ENCODE measurements around the gene ZNF135. TPM values are rescaled to one million over a fixed set of nuclear protein-coding genes. Genes with fewer than 3 reads are reported as not detected.

ZNF135 gene
- 2.5 and 7.5 TPM in 2 replicates for total RNA-seq (2014; rRNA removed; shearing (Covaris generic); ENCODE audit: low replicate concordance)

- in situ Hi-C loops (cut with HindIII; ENCODE audit: low pct_unique_long_range_greater_than_20kb, low sequenced_read_pairs): no loop called here
- DNase-seq (ENCODE audit: low read depth): peak; percentile 88
These were observed at the start of gene ZNF135 for GRCh38 chr19:58059003-58059670. ZNF135 (plus strand) TSS chr19:58059282; CDS start chr19:58060003, 721 bp downstream.

DNA sequence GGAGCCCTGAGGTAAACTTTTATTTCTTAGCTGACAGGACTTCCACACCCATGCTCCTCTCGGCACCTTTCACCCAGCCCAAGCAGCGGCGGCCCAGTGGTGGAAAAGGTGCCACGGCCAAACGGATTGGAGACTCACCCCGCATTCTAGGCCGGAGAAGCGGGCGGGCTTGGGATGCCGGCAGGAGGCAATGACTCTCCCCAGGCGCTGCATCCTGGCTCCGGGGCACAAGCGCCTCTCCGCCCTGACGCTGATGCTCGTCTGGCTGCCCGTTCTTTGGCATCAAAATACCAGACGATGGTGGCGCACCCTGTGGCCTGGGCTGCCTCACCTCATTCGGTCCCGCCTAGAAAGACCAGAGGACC lies 49.8 kb upstream of the ZNF135 start:
- DNase-seq (ENCODE audit: low read depth): no peak
- in situ Hi-C loops (cut with HindIII; ENCODE audit: low pct_unique_long_range_greater_than_20kb, low sequenced_read_pairs): no loop called here

DNA sequence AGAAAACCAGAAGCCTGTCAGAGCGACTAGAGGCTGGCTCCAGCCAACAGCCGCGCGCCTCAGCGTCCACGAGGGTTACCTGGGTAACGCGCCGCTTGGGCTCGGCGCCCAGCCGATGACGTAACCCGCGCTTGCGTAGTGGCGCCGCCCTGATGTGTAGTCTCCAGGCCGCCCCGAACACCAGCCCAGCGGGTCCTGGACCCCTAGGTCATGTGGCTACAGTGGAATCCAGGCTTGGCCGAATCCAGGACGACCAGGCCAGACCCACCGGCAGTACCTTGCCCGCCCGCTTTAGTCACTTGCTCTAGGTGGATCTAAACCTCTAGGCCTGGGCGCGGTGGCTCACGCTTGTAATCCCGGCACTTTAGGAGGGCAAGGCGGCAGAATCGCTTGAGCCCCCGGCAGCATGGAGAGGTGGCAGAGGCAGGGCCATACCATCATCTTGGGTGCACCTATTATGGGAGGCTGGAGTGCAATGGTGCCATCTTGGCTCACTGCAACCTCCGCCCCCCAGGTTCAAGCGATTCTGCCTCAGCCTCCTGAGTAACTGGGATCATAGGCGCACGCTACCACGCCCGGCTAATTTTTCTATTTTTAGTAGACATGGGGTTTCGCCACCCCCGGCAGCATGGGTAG lies 49.3 kb upstream of the ZNF135 start:
- DNase-seq (ENCODE audit: low read depth): peak; percentile 90
- in situ Hi-C loops (cut with HindIII; ENCODE audit: low pct_unique_long_range_greater_than_20kb, low sequenced_read_pairs): no loop called here

GRCh38 chr19:58010507-58010906 lies 48.6 kb upstream of the ZNF135 start:
- no peak for DNase-seq (ENCODE audit: low read depth)
- in situ Hi-C loops (cut with HindIII; ENCODE audit: low pct_unique_long_range_greater_than_20kb, low sequenced_read_pairs): no loop called here

- DNase-seq (ENCODE audit: low read depth): no peak
- in situ Hi-C loops (cut with HindIII; ENCODE audit: low pct_unique_long_range_greater_than_20kb, low sequenced_read_pairs): no loop called here
These were observed 44.9 kb upstream of the ZNF135 start for GRCh38 chr19:58014141-58014540.

DNA sequence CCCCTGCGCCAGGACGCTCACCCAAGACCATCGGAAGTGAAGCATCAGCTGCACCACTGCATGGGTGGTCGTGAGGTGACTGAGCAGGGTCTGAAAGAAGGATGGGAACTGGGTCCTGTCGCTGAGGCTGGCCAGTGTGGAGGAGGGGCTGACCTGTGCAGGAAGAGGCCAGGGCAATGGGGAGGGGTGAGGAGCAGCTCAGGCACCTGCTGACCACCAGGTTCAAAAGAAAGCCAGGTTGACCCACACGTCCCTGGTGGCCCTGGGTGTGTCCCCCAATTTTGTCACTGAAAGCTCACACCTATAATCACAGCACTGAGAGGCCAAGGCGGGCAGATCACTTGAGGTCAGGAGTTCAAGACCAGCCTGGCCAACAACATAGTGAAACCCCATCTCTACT lies 39.0 kb upstream of the ZNF135 start:
- no peak for DNase-seq (ENCODE audit: low read depth)
- in situ Hi-C loops (cut with HindIII; ENCODE audit: low pct_unique_long_range_greater_than_20kb, low sequenced_read_pairs): no loop called here

GRCh38 chr19:58021541-58022282 lies 37.4 kb upstream of the ZNF135 start:
- in situ Hi-C loops (cut with HindIII; ENCODE audit: low pct_unique_long_range_greater_than_20kb, low sequenced_read_pairs): no loop called here
- no peak for DNase-seq (ENCODE audit: low read depth)

GRCh38 chr19:58022283-58022660 lies 36.8 kb upstream of the ZNF135 start:
- in situ Hi-C loops (cut with HindIII; ENCODE audit: low pct_unique_long_range_greater_than_20kb, low sequenced_read_pairs): no loop called here
- DNase-seq (ENCODE audit: low read depth): no peak

DNA sequence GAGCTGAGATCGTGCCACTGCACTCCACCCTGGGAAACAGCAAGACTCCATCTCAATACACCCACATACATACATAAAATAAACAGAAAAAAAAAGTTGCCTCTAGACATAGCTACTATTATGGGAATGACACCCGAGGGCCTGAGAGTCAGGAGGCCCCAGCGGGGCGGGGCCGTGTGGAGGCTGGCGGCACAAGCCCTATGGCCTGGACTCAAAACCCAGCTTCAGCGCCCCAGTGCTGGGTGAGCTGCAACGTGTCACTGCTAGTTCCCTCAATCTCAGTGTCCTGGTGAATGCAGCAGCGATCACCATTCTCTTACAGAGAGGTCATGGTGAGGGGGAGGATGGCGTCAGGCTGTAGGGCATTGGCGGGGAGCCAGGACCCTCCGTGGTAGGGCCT lies 34.4 kb upstream of the ZNF135 start:
- in situ Hi-C loops (cut with HindIII; ENCODE audit: low pct_unique_long_range_greater_than_20kb, low sequenced_read_pairs): no loop called here
- DNase-seq (ENCODE audit: low read depth): no peak

- in situ Hi-C loops (cut with HindIII; ENCODE audit: low pct_unique_long_range_greater_than_20kb, low sequenced_read_pairs): no loop called here
- peak; percentile 90 for DNase-seq (ENCODE audit: low read depth)
These were observed 25.2 kb upstream of the ZNF135 start, which contains the start of gene ZSCAN1 for GRCh38 chr19:58033741-58034476. ZSCAN1 (plus strand) TSS chr19:58034025; CDS start chr19:58037837, 3,812 bp downstream.

DNA sequence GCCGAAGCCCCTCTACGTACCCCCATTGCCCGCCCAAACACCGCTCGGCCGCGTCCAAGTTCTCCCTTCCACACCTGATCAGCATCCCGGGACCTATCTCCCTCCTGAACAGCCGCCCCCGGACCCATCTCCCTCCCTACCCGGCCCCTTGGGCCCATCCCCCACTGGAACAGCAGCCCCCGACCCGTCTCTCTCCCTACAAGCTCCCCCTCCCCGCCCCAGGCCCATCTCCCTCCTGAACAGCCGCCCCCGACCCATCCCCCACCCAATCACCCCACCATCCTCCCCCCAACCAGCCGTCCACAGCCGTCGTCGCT lies 24.6 kb upstream of the ZNF135 start:
- in situ Hi-C loops (cut with HindIII; ENCODE audit: low pct_unique_long_range_greater_than_20kb, low sequenced_read_pairs): no loop called here
- DNase-seq (ENCODE audit: low read depth): no peak

GRCh38 chr19:58035863-58036262 lies 23.2 kb upstream of the ZNF135 start:
- DNase-seq (ENCODE audit: low read depth): no peak
- in situ Hi-C loops (cut with HindIII; ENCODE audit: low pct_unique_long_range_greater_than_20kb, low sequenced_read_pairs): no loop called here

DNA sequence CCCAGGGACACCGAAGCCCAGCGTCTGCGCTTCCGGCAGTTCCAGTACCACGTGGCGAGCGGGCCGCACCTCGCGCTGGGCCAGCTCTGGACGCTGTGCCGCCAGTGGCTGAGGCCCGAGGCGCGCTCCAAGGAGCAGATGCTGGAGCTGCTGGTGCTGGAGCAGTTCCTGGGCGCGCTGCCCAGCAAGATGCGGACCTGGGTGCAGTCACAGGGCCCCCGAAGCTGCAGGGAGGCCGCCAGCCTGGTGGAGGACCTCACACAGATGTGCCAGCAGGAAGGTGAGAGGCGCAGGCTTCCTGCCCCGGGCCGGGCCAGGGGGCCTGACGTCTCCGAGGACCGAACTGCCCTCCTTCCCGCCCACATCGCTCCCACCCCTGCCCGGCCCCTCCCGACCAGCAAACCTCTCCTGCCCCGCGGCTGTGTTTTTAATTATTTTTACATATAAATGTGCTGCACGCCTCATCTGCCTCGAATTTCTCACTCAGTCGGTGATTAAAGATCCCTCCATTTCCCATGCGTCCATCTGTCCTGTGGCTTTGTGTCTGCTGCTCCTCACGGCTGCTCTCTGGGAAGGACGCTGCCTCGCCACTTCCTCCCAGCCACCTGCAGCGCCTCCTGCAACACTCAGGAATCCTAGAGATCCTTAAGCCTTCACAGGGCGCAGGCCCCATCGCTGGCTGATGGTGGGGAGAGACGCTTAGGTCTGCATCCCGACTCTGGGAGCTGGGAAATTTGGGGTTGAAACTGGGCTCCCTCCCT lies 21.0 kb upstream of the ZNF135 start:
- in situ Hi-C loops (cut with HindIII; ENCODE audit: low pct_unique_long_range_greater_than_20kb, low sequenced_read_pairs): no loop called here
- no peak for DNase-seq (ENCODE audit: low read depth)

- no peak for DNase-seq (ENCODE audit: low read depth)
- in situ Hi-C loops (cut with HindIII; ENCODE audit: low pct_unique_long_range_greater_than_20kb, low sequenced_read_pairs): no loop called here
These were observed 20.3 kb upstream of the ZNF135 start for GRCh38 chr19:58038688-58039204.

DNA sequence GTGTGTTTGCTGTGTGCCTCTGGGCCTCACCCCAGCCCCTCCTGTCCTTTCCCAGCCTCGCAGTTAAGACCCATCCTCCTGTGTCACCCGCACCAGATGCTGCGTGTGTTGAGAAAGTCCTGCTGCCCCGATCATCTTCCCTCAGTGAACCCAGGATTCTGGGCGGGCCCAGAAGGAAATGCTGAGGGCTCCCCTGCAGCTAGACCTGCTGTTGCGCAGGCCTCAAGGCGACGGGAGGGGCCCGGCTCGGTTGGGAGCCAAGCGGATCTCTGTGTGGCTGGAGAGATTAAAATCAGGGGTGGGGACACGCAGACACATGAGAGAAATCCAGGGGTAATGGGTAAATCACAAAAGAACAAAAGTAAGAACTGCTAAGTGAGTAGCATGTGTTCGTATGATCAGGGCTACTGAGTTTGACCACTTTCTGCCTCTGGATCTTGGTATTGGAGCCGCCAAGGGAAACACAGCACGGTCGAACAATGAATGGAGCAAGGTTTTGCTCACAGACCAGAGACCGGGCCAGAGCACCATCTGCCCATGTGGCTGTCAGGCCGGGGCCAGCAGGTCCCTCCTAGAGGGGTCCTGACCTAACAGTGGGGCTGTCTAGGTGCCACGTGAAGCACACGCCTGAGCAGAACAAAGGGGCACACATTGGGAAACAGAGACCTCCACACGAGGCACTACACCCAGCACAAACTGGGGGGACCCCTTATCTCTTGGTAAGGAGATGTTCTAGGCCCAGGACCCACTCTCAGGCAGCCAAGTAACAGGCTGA lies 18.1 kb upstream of the ZNF135 start:
- no peak for DNase-seq (ENCODE audit: low read depth)
- in situ Hi-C loops (cut with HindIII; ENCODE audit: low pct_unique_long_range_greater_than_20kb, low sequenced_read_pairs): no loop called here

- in situ Hi-C loops (cut with HindIII; ENCODE audit: low pct_unique_long_range_greater_than_20kb, low sequenced_read_pairs): no loop called here
- DNase-seq (ENCODE audit: low read depth): no peak
These were observed 16.4 kb upstream of the ZNF135 start for GRCh38 chr19:58042495-58043340.

DNA sequence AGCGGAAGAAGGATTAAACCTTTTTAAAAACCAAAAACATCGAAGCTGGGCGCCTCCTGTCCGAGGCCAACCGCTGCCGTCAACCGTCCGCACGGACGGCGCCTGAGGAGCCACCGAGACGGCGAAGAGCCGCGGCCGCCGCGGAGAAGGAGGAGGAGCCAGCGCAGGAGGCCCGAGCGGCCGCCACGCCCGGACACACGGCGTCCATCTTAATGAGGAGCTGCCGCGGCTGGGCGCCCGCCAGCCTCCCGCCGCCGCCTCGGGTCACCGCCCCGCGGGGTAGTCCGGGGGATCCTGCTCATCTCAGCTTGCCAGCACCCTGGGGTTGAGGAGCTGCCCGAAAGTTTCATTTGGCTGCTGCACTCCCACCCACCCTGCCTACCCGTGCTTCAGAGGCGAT lies 14.7 kb upstream of the ZNF135 start:
- in situ Hi-C loops (cut with HindIII; ENCODE audit: low pct_unique_long_range_greater_than_20kb, low sequenced_read_pairs): no loop called here

More for the DNA sequence above, 14.7 kb upstream of the ZNF135 start:
- no peak for DNase-seq (ENCODE audit: low read depth)
